ENCODE results near the gene DUSP10.

DUSP10 gene

GRCh38 chr1:221741703-221742554 is at the start of gene DUSP10:
DUSP10 (minus strand) TSS chr1:221742089; CDS start chr1:221739744, 2,345 bp downstream.
- ATAC-seq (peak; percentile 88), DNase-seq (peak; percentile 98 to 99)
- Mint-ChIP-seq H3K4me3 (no peak within 1 kb of the TSS), H3K27ac (peak within 1 kb of the TSS in 1 of 2 donors; percentile 95), H3K9me3 (peaks cover 0 to 3% of the 10 kb centered on the region in 2 donors), H3K27me3 (no peaks in the 10 kb centered on the region), H3K4me1 (peaks cover 20% of the 10 kb centered on the region)

GRCh38 chr1:221788466-221788865 is 46.6 kb upstream of the DUSP10 start:
- no peak overlapping the region for H3K4me3 Mint-ChIP-seq
- H3K27me3 Mint-ChIP-seq = no peaks in the 10 kb centered on the region
- no peak for DNase-seq
- peaks cover 0 to 5% of the 10 kb centered on the region in 2 donors for H3K9me3 Mint-ChIP-seq
- no peak for ATAC-seq
- no peak overlapping the region for H3K27ac Mint-ChIP-seq
- peaks cover 48% of the 10 kb centered on the region for H3K4me1 Mint-ChIP-seq

- no peak overlapping the region for H3K27ac Mint-ChIP-seq
- no peaks in the 10 kb centered on the region for H3K27me3 Mint-ChIP-seq
- H3K4me3 Mint-ChIP-seq = no peak overlapping the region
- H3K9me3 Mint-ChIP-seq = no peaks in the 10 kb centered on the region
- peaks cover 48% of the 10 kb centered on the region for H3K4me1 Mint-ChIP-seq
- ATAC-seq (no peak), DNase-seq (no peak)
Measured at GRCh38 chr1:221786647-221787046, 44.8 kb upstream of the DUSP10 start.

GRCh38 chr1:221783936-221784335 is 42.0 kb upstream of the DUSP10 start:
- Mint-ChIP-seq H3K27me3 (no peaks in the 10 kb centered on the region), H3K27ac (no peak overlapping the region), H3K4me1 (peaks cover 63% of the 10 kb centered on the region), H3K9me3 (no peaks in the 10 kb centered on the region), H3K4me3 (peak overlapping the region; percentile 57 to 69)
- DNase-seq (no peak), ATAC-seq (peak; percentile 77)

- ATAC-seq (peak; percentile 74), DNase-seq (no peak)
- H3K27ac Mint-ChIP-seq = no peak overlapping the region
- peaks cover 68% of the 10 kb centered on the region for H3K4me1 Mint-ChIP-seq
- H3K27me3 Mint-ChIP-seq = no peaks in the 10 kb centered on the region
- H3K9me3 Mint-ChIP-seq = no peaks in the 10 kb centered on the region
- H3K4me3 Mint-ChIP-seq = peak overlapping the region; percentile 57 to 69
Measured at GRCh38 chr1:221783437-221783836, 41.5 kb upstream of the DUSP10 start.

GRCh38 chr1:221782970-221783369 is 41.1 kb upstream of the DUSP10 start:
- ATAC-seq (no peak), DNase-seq (no peak)

GRCh38 chr1:221782477-221782876 is 40.6 kb upstream of the DUSP10 start:
- no peak for ATAC-seq
- no peaks in the 10 kb centered on the region for H3K9me3 Mint-ChIP-seq
- H3K4me3 Mint-ChIP-seq = peak overlapping the region in 1 of 2 donors; percentile 69
- H3K4me1 Mint-ChIP-seq = peaks cover 75% of the 10 kb centered on the region
- H3K27me3 Mint-ChIP-seq = no peaks in the 10 kb centered on the region
- DNase-seq = no peak
- no peak overlapping the region for H3K27ac Mint-ChIP-seq

More at GRCh38 chr1:221782970-221783369, 41.1 kb upstream of the DUSP10 start:
- Mint-ChIP-seq H3K27ac (peak overlapping the region in 1 of 2 donors; percentile 40), H3K4me1 (peaks cover 73% of the 10 kb centered on the region), H3K4me3 (peak overlapping the region; percentile 57 to 69), H3K9me3 (no peaks in the 10 kb centered on the region), H3K27me3 (no peaks in the 10 kb centered on the region)

GRCh38 chr1:221781102-221781755 is 39.3 kb upstream of the DUSP10 start:
- Mint-ChIP-seq H3K27me3 (no peaks in the 10 kb centered on the region), H3K27ac (no peak overlapping the region), H3K4me1 (peaks cover 87% of the 10 kb centered on the region), H3K9me3 (no peaks in the 10 kb centered on the region), H3K4me3 (no peak overlapping the region)
- DNase-seq = no peak
- no peak for ATAC-seq

- ATAC-seq (no peak), DNase-seq (no peak)
- Mint-ChIP-seq H3K9me3 (no peaks in the 10 kb centered on the region), H3K27ac (no peak overlapping the region), H3K4me1 (peaks cover 97% of the 10 kb centered on the region), H3K4me3 (peak overlapping the region in 1 of 2 donors; percentile 28), H3K27me3 (no peaks in the 10 kb centered on the region)
Measured at GRCh38 chr1:221780175-221780574, 38.3 kb upstream of the DUSP10 start.

- Mint-ChIP-seq H3K27ac (no peak overlapping the region), H3K4me3 (no peak overlapping the region), H3K4me1 (peaks cover 97% of the 10 kb centered on the region), H3K27me3 (no peaks in the 10 kb centered on the region), H3K9me3 (no peaks in the 10 kb centered on the region)
- ATAC-seq = no peak
- no peak for DNase-seq
Measured at GRCh38 chr1:221779771-221780170, 37.9 kb upstream of the DUSP10 start.

GRCh38 chr1:221778535-221779142 is 36.8 kb upstream of the DUSP10 start:
- Mint-ChIP-seq H3K27ac (peak overlapping the region; percentile 21 to 73), H3K4me3 (peak overlapping the region; percentile 52 to 70), H3K27me3 (no peaks in the 10 kb centered on the region), H3K4me1 (peaks cover 97% of the 10 kb centered on the region), H3K9me3 (no peaks in the 10 kb centered on the region)
- ATAC-seq (peak; percentile 58), DNase-seq (peak; percentile 48 to 52)

- peak; percentile 40 to 43 for DNase-seq
- Mint-ChIP-seq H3K9me3 (no peaks in the 10 kb centered on the region), H3K27ac (peak overlapping the region; percentile 21 to 73), H3K4me3 (peak overlapping the region; percentile 52 to 70), H3K27me3 (no peaks in the 10 kb centered on the region), H3K4me1 (peaks cover 97% of the 10 kb centered on the region)
- ATAC-seq = peak; percentile 58
Measured at GRCh38 chr1:221778125-221778524, 36.2 kb upstream of the DUSP10 start.

- Mint-ChIP-seq H3K4me1 (peaks cover 91% of the 10 kb centered on the region), H3K4me3 (peak overlapping the region; percentile 52 to 70), H3K9me3 (no peaks in the 10 kb centered on the region), H3K27ac (peak overlapping the region; percentile 88 to 90), H3K27me3 (no peaks in the 10 kb centered on the region)
- DNase-seq = peak; percentile 69 to 83
- peak; percentile 86 for ATAC-seq
Measured at GRCh38 chr1:221777431-221778072, 35.7 kb upstream of the DUSP10 start.

- Mint-ChIP-seq H3K4me3 (peak overlapping the region; percentile 33 to 41), H3K4me1 (peaks cover 87% of the 10 kb centered on the region), H3K27me3 (no peaks in the 10 kb centered on the region), H3K9me3 (no peaks in the 10 kb centered on the region), H3K27ac (peak overlapping the region; percentile 88 to 90)
- DNase-seq (peak; percentile 35 to 44), ATAC-seq (peak; percentile 68)
Measured at GRCh38 chr1:221776495-221777301, 34.8 kb upstream of the DUSP10 start.
